CD4-positive, CD25-positive, alpha-beta regulatory T cell (primary cell): ENCODE data around the gene UTY. TPM values are rescaled to one million over a fixed set of nuclear protein-coding genes. Genes with fewer than 3 reads are reported as not detected.

ENCODE experiments used
- ATAC-seq, 2 donors: fragments of 150-1000 bp; cut with Tn5 transposase; one replicate each; pipeline ENCODE4 v1.10.0; 2021; ENCODE audit warnings: low read depth in 2 of 2, moderate number of reproducible peaks in 2 of 2, moderate library complexity in 1 of 2
- DNase-seq, 3 donors: peaks; one replicate each; pipeline versions ENCODE4 v3.0.0 to v3.0.0-alpha.2; 2012 to 2022; ENCODE audit warnings: mixed read lengths in 1 of 3
- H3K27ac ChIP-seq: one replicate; pipeline ENCODE4 v1.7.0; 2013; ENCODE audit warnings: mild to moderate bottlenecking, low read length; ENCODE audit not compliant: insufficient read depth, poor library complexity, severe bottlenecking
- H3K27me3 ChIP-seq: one replicate; pipeline ENCODE4 v1.7.0; 2013; ENCODE audit warnings: low read length; ENCODE audit not compliant: control insufficient read depth, insufficient read depth
- H3K36me3 ChIP-seq: one replicate; pipeline ENCODE4 v1.7.0; 2013; ENCODE audit warnings: mild to moderate bottlenecking, low read length, moderate library complexity; ENCODE audit not compliant: control insufficient read depth, insufficient read depth
- H3K4me1 ChIP-seq: 2 replicates; pipeline ENCODE4 v1.7.0; 2013; ENCODE audit warnings: mild to moderate bottlenecking, low read length; ENCODE audit not compliant: insufficient read depth, control insufficient read depth, poor library complexity, severe bottlenecking
- H3K4me3 ChIP-seq: one replicate; pipeline ENCODE4 v1.7.0; 2013; ENCODE audit warnings: low read depth, mild to moderate bottlenecking, low read length, moderate library complexity
- H3K9me3 ChIP-seq, 2 experiments: 1 replicate in 1 of 2; 2 replicates in 1 of 2; pipeline ENCODE4 v1.7.0; 2013; ENCODE audit warnings: low read length in 2 of 2, mild to moderate bottlenecking in 1 of 2, moderate library complexity in 1 of 2; ENCODE audit not compliant: control insufficient read depth in 2 of 2
- H3K27ac Mint-ChIP-seq, 3 donors: one replicate each; pipeline ENCODE4 v1.8.0; 2020 to 2022; ENCODE audit warnings: mild to moderate bottlenecking in 3 of 3, mixed read lengths in 3 of 3, moderate library complexity in 2 of 3
- H3K27me3 Mint-ChIP-seq: one replicate; pipeline ENCODE4 v1.8.0; 2022; ENCODE audit warnings: mild to moderate bottlenecking, mixed read lengths
- H3K36me3 Mint-ChIP-seq: one replicate; pipeline ENCODE4 v1.8.0; 2020; ENCODE audit warnings: mixed read lengths
- H3K4me1 Mint-ChIP-seq, 4 donors: one replicate each; pipeline ENCODE4 v1.8.0; 2020 to 2022; ENCODE audit warnings: mixed read lengths in 4 of 4, mild to moderate bottlenecking in 1 of 4
- H3K4me3 Mint-ChIP-seq, 4 donors: one replicate each; pipeline ENCODE4 v1.8.0; 2020 to 2022; ENCODE audit warnings: mild to moderate bottlenecking in 4 of 4, mixed read lengths in 4 of 4, moderate library complexity in 3 of 4
- H3K9me3 Mint-ChIP-seq, 7 donors: one replicate each; pipeline ENCODE4 v1.8.0; 2020 to 2022; ENCODE audit warnings: mixed read lengths in 7 of 7, mild to moderate bottlenecking in 3 of 7, moderate library complexity in 2 of 7
- polyA plus RNA-seq, 4 donors: library from polyadenylated mRNA; unstranded; fragments of 300-500 nt; fragmentation: Illumina TruSeq; gene quantifications; one replicate each; pipeline ENCODE4 v1.2.3, GENCODE V29; 2021
- total RNA-seq: library from RNA; stranded (reverse); gene quantifications from one replicate; pipeline ENCODE4 v1.2.3, GENCODE V29; 2022

The UTY gene
- total and polyA plus RNA-seq, 5 donors from 2014 or later = 14.6 TPM; not detected in 4

- no peak for DNase-seq
- no peak overlapping the region for H3K4me3 ChIP-seq
- H3K27ac Mint-ChIP-seq = no peak overlapping the region
- H3K36me3 Mint-ChIP-seq = no peaks in the 10 kb centered on the region
- H3K4me1 Mint-ChIP-seq = peaks cover 0 to 21% (median 10%) of the 10 kb centered on the region in 4 donors
- H3K9me3 ChIP-seq = no peaks in the 10 kb centered on the region
- H3K9me3 Mint-ChIP-seq = no peaks in the 10 kb centered on the region
- H3K27me3 Mint-ChIP-seq = no peaks in the 10 kb centered on the region
- H3K4me1 ChIP-seq = no peaks in the 10 kb centered on the region
- H3K27me3 ChIP-seq = no peaks in the 10 kb centered on the region
- peaks cover 8% of the 10 kb centered on the region for H3K36me3 ChIP-seq
- no peak overlapping the region for H3K4me3 Mint-ChIP-seq
- no peak overlapping the region for H3K27ac ChIP-seq
- ATAC-seq = no peak
Measured at GRCh38 chrY:13415556-13415955, 64.3 kb downstream of the UTY start.

GRCh38 chrY:13398876-13399275, 81.0 kb downstream of the UTY start:
- Histone ChIP-seq H3K9me3 (no peaks in the 10 kb centered on the region), H3K36me3 (peaks cover 5% of the 10 kb centered on the region), H3K4me3 (no peak overlapping the region), H3K4me1 (no peaks in the 10 kb centered on the region), H3K27ac (no peak overlapping the region), H3K27me3 (no peaks in the 10 kb centered on the region)
- no peak for ATAC-seq
- no peaks in the 10 kb centered on the region for H3K27me3 Mint-ChIP-seq
- no peaks in the 10 kb centered on the region for H3K9me3 Mint-ChIP-seq
- no peak overlapping the region for H3K4me3 Mint-ChIP-seq
- H3K36me3 Mint-ChIP-seq = no peaks in the 10 kb centered on the region
- DNase-seq = no peak
- peaks cover 0 to 13% (median 3%) of the 10 kb centered on the region in 4 donors for H3K4me1 Mint-ChIP-seq
- no peak overlapping the region for H3K27ac Mint-ChIP-seq

GRCh38 chrY:13381110-13381683, 98.6 kb downstream of the UTY start:
- Histone ChIP-seq H3K9me3 (peaks cover 0 to 3% of the 10 kb centered on the region in 2 experiments), H3K4me3 (no peak overlapping the region), H3K36me3 (peaks cover 2% of the 10 kb centered on the region), H3K27ac (no peak overlapping the region), H3K4me1 (no peaks in the 10 kb centered on the region), H3K27me3 (no peaks in the 10 kb centered on the region)
- Mint-ChIP-seq H3K27me3 (no peaks in the 10 kb centered on the region), H3K36me3 (no peaks in the 10 kb centered on the region), H3K9me3 (peaks cover 0 to 4% (median 0%) of the 10 kb centered on the region in 7 donors), H3K4me1 (peaks cover 0 to 4% (median 2%) of the 10 kb centered on the region in 4 donors), H3K4me3 (no peak overlapping the region), H3K27ac (no peak overlapping the region)
- ATAC-seq (no peak), DNase-seq (no peak)

- ATAC-seq (peak in 1 of 2 donors; percentile 14), DNase-seq (no peak)
- no peaks in the 10 kb centered on the region for H3K4me1 ChIP-seq
- H3K4me3 Mint-ChIP-seq = peak overlapping the region in 1 of 4 donors; percentile 82
- H3K27me3 Mint-ChIP-seq = no peaks in the 10 kb centered on the region
- H3K9me3 Mint-ChIP-seq = no peaks in the 10 kb centered on the region
- peaks cover 0 to 17% (median 8%) of the 10 kb centered on the region in 4 donors for H3K4me1 Mint-ChIP-seq
- H3K36me3 Mint-ChIP-seq = no peaks in the 10 kb centered on the region
- peak overlapping the region in 1 of 3 donors; percentile 67 for H3K27ac Mint-ChIP-seq
- no peaks in the 10 kb centered on the region for H3K9me3 ChIP-seq
- peak overlapping the region; percentile 58 for H3K4me3 ChIP-seq
- no peaks in the 10 kb centered on the region for H3K36me3 ChIP-seq
- H3K27me3 ChIP-seq = no peaks in the 10 kb centered on the region
- no peak overlapping the region for H3K27ac ChIP-seq
Measured at GRCh38 chrY:13370868-13371800, 108.7 kb downstream of the UTY start.

GRCh38 chrY:13370245-13370644, 109.6 kb downstream of the UTY start:
- Histone ChIP-seq H3K4me3 (peak overlapping the region; percentile 1), H3K4me1 (no peaks in the 10 kb centered on the region), H3K27me3 (no peaks in the 10 kb centered on the region), H3K27ac (no peak overlapping the region), H3K9me3 (no peaks in the 10 kb centered on the region), H3K36me3 (no peaks in the 10 kb centered on the region)
- DNase-seq (no peak), ATAC-seq (no peak)
- H3K36me3 Mint-ChIP-seq = no peaks in the 10 kb centered on the region
- no peak overlapping the region for H3K27ac Mint-ChIP-seq
- no peaks in the 10 kb centered on the region for H3K9me3 Mint-ChIP-seq
- H3K27me3 Mint-ChIP-seq = no peaks in the 10 kb centered on the region
- peaks cover 0 to 17% (median 8%) of the 10 kb centered on the region in 4 donors for H3K4me1 Mint-ChIP-seq
- no peak overlapping the region for H3K4me3 Mint-ChIP-seq

- H3K27ac Mint-ChIP-seq = peak overlapping the region in 1 of 3 donors; percentile 38
- H3K4me3 ChIP-seq = no peak overlapping the region
- H3K27me3 Mint-ChIP-seq = no peaks in the 10 kb centered on the region
- no peak for ATAC-seq
- no peaks in the 10 kb centered on the region for H3K4me1 ChIP-seq
- H3K27ac ChIP-seq = no peak overlapping the region
- H3K9me3 Mint-ChIP-seq = no peaks in the 10 kb centered on the region
- peaks cover 0 to 19% (median 9%) of the 10 kb centered on the region in 4 donors for H3K4me1 Mint-ChIP-seq
- DNase-seq = no peak
- H3K9me3 ChIP-seq = no peaks in the 10 kb centered on the region
- no peaks in the 10 kb centered on the region for H3K36me3 ChIP-seq
- H3K4me3 Mint-ChIP-seq = no peak overlapping the region
- H3K27me3 ChIP-seq = no peaks in the 10 kb centered on the region
- no peaks in the 10 kb centered on the region for H3K36me3 Mint-ChIP-seq
Measured at GRCh38 chrY:13368513-13368845, 111.4 kb downstream of the UTY start.

- H3K27me3 ChIP-seq = no peaks in the 10 kb centered on the region
- DNase-seq (no peak), ATAC-seq (no peak)
- H3K27ac Mint-ChIP-seq = no peak overlapping the region
- no peaks in the 10 kb centered on the region for H3K36me3 Mint-ChIP-seq
- no peak overlapping the region for H3K4me3 Mint-ChIP-seq
- H3K27ac ChIP-seq = no peak overlapping the region
- peaks cover 8% of the 10 kb centered on the region for H3K36me3 ChIP-seq
- no peaks in the 10 kb centered on the region for H3K9me3 ChIP-seq
- H3K4me3 ChIP-seq = no peak overlapping the region
- H3K4me1 Mint-ChIP-seq = peaks cover 0 to 9% (median 3%) of the 10 kb centered on the region in 4 donors
- no peaks in the 10 kb centered on the region for H3K27me3 Mint-ChIP-seq
- no peaks in the 10 kb centered on the region for H3K4me1 ChIP-seq
- no peaks in the 10 kb centered on the region for H3K9me3 Mint-ChIP-seq
Measured at GRCh38 chrY:13363641-13364040, 116.2 kb downstream of the UTY start.
